Measurements from ENCODE around the gene SLC6A12. TPM values are rescaled to one million over a fixed set of nuclear protein-coding genes. Genes with fewer than 3 reads are reported as not detected.

Gene SLC6A12
- polyA plus RNA-seq, 1 of the 3 experiments (the other 2 are of a cell fraction): 0.02 TPM

DNA sequence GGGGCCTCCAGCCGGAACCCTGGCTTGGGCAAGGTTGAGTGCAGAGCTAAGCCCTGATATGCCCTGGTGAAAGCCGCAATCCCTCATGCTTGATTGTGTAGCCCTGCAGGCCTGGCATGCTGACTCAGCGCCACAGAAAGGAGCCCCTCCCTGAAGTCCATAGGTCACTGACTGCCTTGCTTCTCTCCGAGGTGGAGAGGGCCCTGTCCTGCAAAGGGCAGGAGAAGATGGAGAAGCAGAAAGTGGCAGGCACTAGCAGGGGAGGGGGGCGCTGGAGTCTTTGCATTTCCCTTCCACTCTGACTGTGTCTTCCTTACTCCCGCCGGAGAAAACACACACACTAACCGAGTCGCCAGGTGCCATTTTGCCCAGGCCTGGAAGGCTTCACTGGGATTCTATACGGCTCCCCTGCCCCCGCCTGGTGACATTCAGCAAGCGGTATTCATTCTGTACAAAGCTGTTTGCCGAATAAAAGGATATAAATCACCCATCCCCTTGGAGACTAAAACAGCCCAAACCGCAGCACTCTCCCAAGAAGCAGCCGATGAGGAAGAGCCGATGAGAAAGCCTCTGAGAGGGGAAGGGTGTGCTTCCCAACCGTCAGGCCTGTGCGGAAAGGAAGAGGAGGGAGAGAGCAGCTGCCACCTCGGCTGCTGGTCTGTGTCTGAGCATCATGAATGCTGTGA lies 69.8 kb downstream of the SLC6A12 start (continued):
- TF ChIP-seq FOSL2 (IDR thresholded peaks at IDR 0.05; ENCODE audit: borderline replicate concordance, low read depth): no peak

DNA sequence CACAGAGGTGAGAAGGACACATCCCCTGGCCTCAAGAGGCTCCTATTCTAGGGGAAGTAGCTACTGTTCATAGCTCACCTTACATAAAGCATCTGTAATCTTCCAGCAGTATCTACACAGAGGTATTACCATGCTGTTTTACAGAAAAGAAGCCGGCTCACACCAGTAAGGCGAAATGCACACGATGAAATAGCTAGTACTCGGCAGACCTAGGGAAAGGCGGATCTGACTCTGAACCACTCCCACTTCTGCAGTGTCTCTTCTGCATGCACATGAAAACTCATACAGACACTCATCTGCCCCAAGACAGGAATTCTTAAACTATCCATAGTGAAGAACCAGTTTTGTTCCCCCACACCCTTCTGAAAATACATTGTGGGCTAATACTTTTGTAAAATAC lies 73.8 kb downstream of the SLC6A12 start:
- H3K27ac ChIP-seq (ENCODE audit: low read depth in 2 of 2, low read length in 1 of 2): no peak overlapping the region
- H3K4me2 ChIP-seq: no peak overlapping the region
- no peaks in the 10 kb centered on the region for H3K9me2 ChIP-seq
- POLR2A ChIA-PET: no interaction called here
- no peak overlapping the region for H3K9ac ChIP-seq
- H3K79me2 ChIP-seq (ENCODE audit: insufficient read depth): no peaks in the 10 kb centered on the region
- H2AFZ ChIP-seq (ENCODE audit: low read depth): no peak overlapping the region
- no peaks in the 10 kb centered on the region; the same call in 1 of the 2 replicates for H3K27me3 ChIP-seq (ENCODE audit: insufficient read depth)
- CTCF ChIA-PET: interaction anchor here (1.0 to 4.5 kb wide), 2 partner anchors 9 to 13 kb away, joined by 3 to 24 read pairs; no protein-coding TSS in a partner anchor
- no peaks in the 10 kb centered on the region for H3F3A ChIP-seq (replicated peaks; ENCODE audit: insufficient read depth)
- TF ChIP-seq MXI1 (IDR thresholded peaks at IDR 0.05; ENCODE audit: low read depth, low read length): no peak
- TF ChIP-seq NRF1 (IDR thresholded peaks at IDR 0.05; ENCODE audit: low read depth, low read length): no peak
- TF ChIP-seq EZH2phosphoT487 (IDR thresholded peaks at IDR 0.05; ENCODE audit: borderline replicate concordance, low read depth): no peak
- TF ChIP-seq, protein P1, sequence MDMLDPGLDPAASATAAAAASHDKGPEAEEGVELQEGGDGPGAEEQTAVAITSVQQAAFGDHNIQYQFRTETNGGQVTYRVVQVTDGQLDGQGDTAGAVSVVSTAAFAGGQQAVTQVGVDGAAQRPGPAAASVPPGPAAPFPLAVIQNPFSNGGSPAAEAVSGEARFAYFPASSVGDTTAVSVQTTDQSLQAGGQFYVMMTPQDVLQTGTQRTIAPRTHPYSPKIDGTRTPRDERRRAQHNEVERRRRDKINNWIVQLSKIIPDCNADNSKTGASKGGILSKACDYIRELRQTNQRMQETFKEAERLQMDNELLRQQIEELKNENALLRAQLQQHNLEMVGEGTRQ (IDR thresholded peaks at IDR 0.05; ENCODE audit: borderline replicate concordance, low read depth, low read length): no peak
- no peak for TF ChIP-seq FOXJ3 (CRISPR knock-in tag; IDR thresholded peaks at IDR 0.05)
- TF ChIP-seq, protein P2, sequence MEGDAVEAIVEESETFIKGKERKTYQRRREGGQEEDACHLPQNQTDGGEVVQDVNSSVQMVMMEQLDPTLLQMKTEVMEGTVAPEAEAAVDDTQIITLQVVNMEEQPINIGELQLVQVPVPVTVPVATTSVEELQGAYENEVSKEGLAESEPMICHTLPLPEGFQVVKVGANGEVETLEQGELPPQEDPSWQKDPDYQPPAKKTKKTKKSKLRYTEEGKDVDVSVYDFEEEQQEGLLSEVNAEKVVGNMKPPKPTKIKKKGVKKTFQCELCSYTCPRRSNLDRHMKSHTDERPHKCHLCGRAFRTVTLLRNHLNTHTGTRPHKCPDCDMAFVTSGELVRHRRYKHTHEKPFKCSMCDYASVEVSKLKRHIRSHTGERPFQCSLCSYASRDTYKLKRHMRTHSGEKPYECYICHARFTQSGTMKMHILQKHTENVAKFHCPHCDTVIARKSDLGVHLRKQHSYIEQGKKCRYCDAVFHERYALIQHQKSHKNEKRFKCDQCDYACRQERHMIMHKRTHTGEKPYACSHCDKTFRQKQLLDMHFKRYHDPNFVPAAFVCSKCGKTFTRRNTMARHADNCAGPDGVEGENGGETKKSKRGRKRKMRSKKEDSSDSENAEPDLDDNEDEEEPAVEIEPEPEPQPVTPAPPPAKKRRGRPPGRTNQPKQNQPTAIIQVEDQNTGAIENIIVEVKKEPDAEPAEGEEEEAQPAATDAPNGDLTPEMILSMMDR (IDR thresholded peaks at IDR 0.05): no peak
- TF ChIP-seq RCOR1 (IDR thresholded peaks at IDR 0.05; ENCODE audit: low read length): no peak
- H3K4me3 ChIP-seq (ENCODE audit: low read depth in 2 of 2, low read length in 1 of 2): no peak overlapping the region
- no peaks in the 10 kb centered on the region for H3K9me3 ChIP-seq
- no peak for DNase-seq
- H4K20me1 ChIP-seq (ENCODE audit: insufficient read depth): no peaks in the 10 kb centered on the region
- no peaks in the 10 kb centered on the region for H3K36me3 ChIP-seq (replicated peaks in 1 of 2; ENCODE audit: control insufficient read depth in 1 of 2, insufficient read depth in 2 of 2, low read length in 1 of 2)
- no peaks in the 10 kb centered on the region for H3K4me1 ChIP-seq (ENCODE audit: control insufficient read depth in 1 of 2, insufficient read depth in 2 of 2, low read depth in 1 of 2, low read length in 1 of 2)
- 84% methylated on average over 5 of the region's 5 CpGs for WGBS (ENCODE audit: low lambda C conversion rate)

Other genes starting within 250 kb of the SLC6A12 start
- 0.02 and 0.08 TPM in 2 replicates for gene IQSEC3, start 147.4 kb downstream of the SLC6A12 start, polyA plus RNA-seq (2012; rRNA removed)
- 0.05 and 0.11 TPM in 2 replicates for gene SLC6A13, start 48.7 kb upstream of the SLC6A12 start, polyA plus RNA-seq (2012; rRNA removed)
- 6.2 and 8.9 TPM in 2 replicates for gene KDM5A, start 175.2 kb upstream of the SLC6A12 start, polyA plus RNA-seq (2012; rRNA removed)
- 5.9 and 6.4 TPM in 2 replicates for gene CCDC77, start 187.5 kb upstream of the SLC6A12 start, polyA plus RNA-seq (2012; rRNA removed)
- 0.34 and 0.53 TPM in 2 replicates for gene B4GALNT3, start 245.8 kb upstream of the SLC6A12 start, polyA plus RNA-seq (2012; rRNA removed)